Gastroesophageal sphincter (tissue), 4 donors: Measurements from ENCODE around the gene CCDC57. TPM values are rescaled to one million over a fixed set of nuclear protein-coding genes. Genes with fewer than 3 reads are reported as not detected.

Experiments used
- ATAC-seq: fragments of 150-250 bp; one replicate; pipeline ENCODE4 v1.9.1; 2016; ENCODE audit warnings: mild to moderate bottlenecking, moderate library complexity
- H3K27ac ChIP-seq, 4 donors: fragments of 200-600 bp; sonication (generic) in 3 of 4; 1 replicate in 3 of 4; 2 replicates in 1 of 4; pipeline ENCODE4 v1.5.1; 2016 to 2019
- H3K27me3 ChIP-seq: fragments of 200-600 bp; sonication (generic); one replicate; pipeline ENCODE4 v1.5.1; 2019
- H3K36me3 ChIP-seq, 2 donors: fragments of 200-600 bp; sonication (generic); one replicate each; pipeline ENCODE4 v1.5.1; 2019; ENCODE audit warnings: control low read depth in 1 of 2
- H3K4me1 ChIP-seq, 3 donors: fragments of 200-600 bp; sonication (generic); 1 replicate in 2 of 3; 2 replicates in 1 of 3; pipeline ENCODE4 v1.5.1; 2016 to 2019; ENCODE audit warnings: control low read depth in 2 of 3
- H3K4me3 ChIP-seq, 2 donors: fragments of 200-600 bp; sonication (generic); one replicate each; pipeline ENCODE4 v1.5.1; 2019; ENCODE audit warnings: mild to moderate bottlenecking in 1 of 2, moderate library complexity in 1 of 2
- H3K9me3 ChIP-seq, 3 donors: fragments of 200-600 bp; sonication (generic); one replicate each; pipeline ENCODE4 v1.5.1; 2017 to 2019; ENCODE audit warnings: control low read depth in 2 of 3
- CTCF ChIP-seq, 4 experiments: fragments of 200-600 bp in 2 of 4; fragments of 450-650 bp in 2 of 4; sonication (generic) in 1 of 4; IDR thresholded peaks; one replicate each; pipeline ENCODE4 v1.5.1; 2017 to 2019; ENCODE audit warnings: antibody characterized with exemption in 4 of 4, mild to moderate bottlenecking in 2 of 4, moderate library complexity in 2 of 4
- EP300 ChIP-seq: sonication (generic); formaldehyde crosslinking; IDR thresholded peaks from one replicate; pipeline ENCODE4 v1.6.1; 2017; ENCODE audit warnings: antibody characterized with exemption, mild to moderate bottlenecking
- POLR2A ChIP-seq, 2 donors: fragments of 450-650 bp; IDR thresholded peaks; one replicate each; pipeline ENCODE4 v1.6.1; 2017; ENCODE audit warnings: antibody characterized with exemption in 2 of 2, mild to moderate bottlenecking in 2 of 2, moderate library complexity in 1 of 2
- POLR2AphosphoS5 ChIP-seq: sonication (generic); formaldehyde crosslinking; IDR thresholded peaks from one replicate; pipeline ENCODE4 v1.6.1; 2017; ENCODE audit warnings: antibody characterized with exemption
- WGBS, 2 donors: methylation state at CpG; one replicate each; pipeline ENCODE4 v1.1.5; 2018; ENCODE audit warnings: low coverage in 1 of 2; 5-methylcytosine and 5-hydroxymethylcytosine counted together
- total RNA-seq, 4 donors: library from RNA; depleted of rRNA; stranded (reverse); fragments of >200 nt; gene quantifications; one replicate each; pipeline ENCODE4 v1.1.0, GENCODE V29; 2016

The CCDC57 gene
- total RNA-seq, 4 donors from 2014 or later, result 6.5 to 28.2 (median 16.2) TPM

- ATAC-seq, result no peak
- Histone ChIP-seq H3K4me1 (peaks cover 12 to 100% (median 72%) of the 10 kb centered on the region in 3 donors), H3K9me3 (no peaks in the 10 kb centered on the region), H3K27me3 (no peaks in the 10 kb centered on the region), H3K4me3 (no peak overlapping the region), H3K27ac (peak overlapping the region in 3 of 4 donors; percentile 81 to 86 (median 85)), H3K36me3 (peaks cover 0 to 54% of the 10 kb centered on the region in 2 donors)
- TF ChIP-seq POLR2A (IDR thresholded peaks at IDR 0.05) (no peak), EP300 (no peak), CTCF (IDR thresholded peaks at IDR 0.05) (no peak), POLR2AphosphoS5 (no peak)
- 40% methylated on average over 1 of the region's 22 CpGs; no CpG with 5 or more reads in 1 of the 2 donors for whole genome bisulfite sequencing, 2 donors
These were observed 27.4 kb upstream of the CCDC57 start for GRCh38 chr17:82239926-82240505.

- Histone ChIP-seq H3K27ac (peak overlapping the region in 3 of 4 donors; percentile 81 to 86 (median 85)), H3K4me1 (peaks cover 12 to 100% (median 72%) of the 10 kb centered on the region in 3 donors), H3K36me3 (peaks cover 0 to 49% of the 10 kb centered on the region in 2 donors), H3K4me3 (no peak overlapping the region), H3K9me3 (no peaks in the 10 kb centered on the region), H3K27me3 (no peaks in the 10 kb centered on the region)
- 55% methylated on average over 4 of the region's 17 CpGs; no CpG with 5 or more reads in 1 of the 2 donors for WGBS, 2 donors
- no peak for TF ChIP-seq EP300
- no peak for TF ChIP-seq CTCF (IDR thresholded peaks at IDR 0.05)
- no peak for TF ChIP-seq POLR2A (IDR thresholded peaks at IDR 0.05)
- TF ChIP-seq POLR2AphosphoS5, result no peak
- ATAC-seq, result no peak
These were observed 26.8 kb upstream of the CCDC57 start for GRCh38 chr17:82239401-82239925.

DNA sequence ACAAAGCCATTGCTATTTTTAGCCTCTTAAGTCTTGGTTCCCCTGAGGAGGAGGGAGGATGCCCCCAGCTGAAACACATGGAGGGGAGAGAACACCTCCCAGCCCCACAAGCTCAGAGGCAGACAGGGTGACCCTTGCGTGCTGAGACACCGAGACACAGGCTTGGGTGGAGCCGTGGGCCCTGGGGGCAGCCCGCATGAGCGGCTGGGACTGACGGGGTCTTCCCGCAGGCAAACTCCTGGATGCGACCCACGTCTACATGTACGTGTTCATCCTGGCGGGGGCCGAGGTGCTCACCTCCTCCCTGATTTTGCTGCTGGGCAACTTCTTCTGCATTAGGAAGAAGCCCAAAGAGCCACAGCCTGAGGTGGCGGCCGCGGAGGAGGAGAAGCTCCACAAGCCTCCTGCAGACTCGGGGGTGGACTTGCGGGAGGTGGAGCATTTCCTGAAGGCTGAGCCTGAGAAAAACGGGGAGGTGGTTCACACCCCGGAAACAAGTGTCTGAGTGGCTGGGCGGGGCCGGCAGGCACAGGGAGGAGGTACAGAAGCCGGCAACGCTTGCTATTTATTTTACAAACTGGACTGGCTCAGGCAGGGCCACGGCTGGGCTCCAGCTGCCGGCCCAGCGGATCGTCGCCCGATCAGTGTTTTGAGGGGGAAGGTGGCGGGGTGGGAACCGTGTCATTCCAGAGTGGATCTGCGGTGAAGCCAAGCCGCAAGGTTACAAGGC lies 26.0 kb upstream of the CCDC57 start:
- Histone ChIP-seq H3K9me3 (no peaks in the 10 kb centered on the region), H3K27me3 (no peaks in the 10 kb centered on the region), H3K36me3 (peaks cover 0 to 41% of the 10 kb centered on the region in 2 donors), H3K27ac (peak overlapping the region; percentile 12 to 86 (median 83)), H3K4me3 (peak overlapping the region in 1 of 2 donors; percentile 28), H3K4me1 (peaks cover 12 to 97% (median 71%) of the 10 kb centered on the region in 3 donors)
- peak; percentile 48 for ATAC-seq
- WGBS, 2 donors, result 15% methylated on average over 8 of the region's 33 CpGs; no CpG with 5 or more reads in 1 of the 2 donors
- TF ChIP-seq POLR2A (IDR thresholded peaks at IDR 0.05), result peak; percentile 43 to 53
- no peak for TF ChIP-seq EP300
- TF ChIP-seq POLR2AphosphoS5, result peak; percentile 62
- TF ChIP-seq CTCF (IDR thresholded peaks at IDR 0.05), result peak in 1 of 4 experiments; percentile 6

DNA sequence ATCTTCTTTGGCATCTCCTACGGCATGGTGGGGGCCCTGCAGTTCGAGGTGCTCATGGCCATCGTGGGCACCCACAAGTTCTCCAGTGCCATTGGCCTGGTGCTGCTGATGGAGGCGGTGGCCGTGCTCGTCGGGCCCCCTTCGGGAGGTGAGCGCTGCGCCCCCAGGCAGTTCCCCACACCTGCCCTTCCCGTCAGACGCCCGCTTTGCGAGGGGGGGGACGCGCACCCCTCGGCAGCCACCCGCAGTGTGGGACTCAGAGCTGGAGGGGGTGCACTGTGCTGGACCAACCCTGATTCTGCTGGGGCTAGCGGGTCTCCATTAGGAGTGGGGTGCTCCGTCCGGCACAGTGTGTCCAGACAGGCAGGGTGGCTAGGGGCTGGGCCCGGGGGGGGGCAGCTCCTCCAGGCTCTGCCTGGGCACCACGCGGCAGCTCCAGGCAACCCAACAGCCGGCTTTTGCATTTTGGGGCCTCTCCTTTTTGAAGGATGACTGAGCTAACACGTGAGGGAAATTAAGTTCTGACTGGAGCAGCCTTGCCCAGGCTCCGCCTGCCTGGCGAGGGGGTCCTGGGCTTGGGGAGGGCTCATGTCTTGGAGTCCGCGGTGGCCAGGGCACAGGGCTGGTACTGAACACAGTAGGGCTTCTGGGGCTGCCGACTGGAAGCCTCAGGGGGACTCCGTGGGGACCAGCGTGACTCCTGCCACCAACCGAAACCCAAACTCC lies 25.3 kb upstream of the CCDC57 start:
- no CpG with 5 or more reads among the region's 34 CpGs for WGBS, 2 donors
- TF ChIP-seq POLR2AphosphoS5 (no peak), CTCF (IDR thresholded peaks at IDR 0.05) (no peak), EP300 (no peak), POLR2A (IDR thresholded peaks at IDR 0.05) (no peak)
- peaks cover 12 to 97% (median 63%) of the 10 kb centered on the region in 3 donors for H3K4me1 ChIP-seq
- no peaks in the 10 kb centered on the region for H3K27me3 ChIP-seq
- no peak for ATAC-seq
- peaks cover 0 to 33% of the 10 kb centered on the region in 2 donors for H3K36me3 ChIP-seq
- H3K27ac ChIP-seq, result peak overlapping the region; percentile 12 to 86 (median 83)
- H3K9me3 ChIP-seq, result no peaks in the 10 kb centered on the region
- peak overlapping the region in 1 of 2 donors; percentile 28 for H3K4me3 ChIP-seq
